SKM-1 (cell line): Measurements from ENCODE around the gene GABRR2.
"Not testable (repeated sequence)": the region's sequence is repeated elsewhere in the genome, so short reads cannot be mapped to it uniquely, and the experiment has no call there.

Experiments
- DNase-seq: peaks from one replicate; lab custom pipeline; 2025; ENCODE audit not compliant: unreplicated experiment; lab: John Stamatoyannopoulos, UW

GABRR2 gene

DNA sequence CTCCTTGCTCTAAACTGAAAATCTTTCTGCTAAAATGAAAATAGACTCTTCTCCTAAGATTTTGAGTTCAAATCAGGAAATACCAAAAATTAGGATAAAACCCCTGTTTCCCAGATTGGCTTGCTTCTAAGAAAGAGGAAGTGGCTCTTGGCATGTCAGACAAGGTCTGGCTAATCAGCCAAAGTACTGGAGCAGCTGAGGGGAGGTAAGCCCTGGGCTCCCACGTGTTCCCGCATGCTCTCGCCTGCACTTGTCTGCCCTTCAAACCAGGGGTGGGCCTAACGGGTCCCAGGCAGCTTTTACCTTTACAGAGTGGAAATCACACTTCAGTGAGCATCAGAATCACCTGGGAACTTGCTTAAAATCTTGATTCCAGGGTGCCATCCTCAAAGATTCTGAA is 54.8 kb downstream of the GABRR2 start:
- peak; percentile 14 for DNase-seq

DNA sequence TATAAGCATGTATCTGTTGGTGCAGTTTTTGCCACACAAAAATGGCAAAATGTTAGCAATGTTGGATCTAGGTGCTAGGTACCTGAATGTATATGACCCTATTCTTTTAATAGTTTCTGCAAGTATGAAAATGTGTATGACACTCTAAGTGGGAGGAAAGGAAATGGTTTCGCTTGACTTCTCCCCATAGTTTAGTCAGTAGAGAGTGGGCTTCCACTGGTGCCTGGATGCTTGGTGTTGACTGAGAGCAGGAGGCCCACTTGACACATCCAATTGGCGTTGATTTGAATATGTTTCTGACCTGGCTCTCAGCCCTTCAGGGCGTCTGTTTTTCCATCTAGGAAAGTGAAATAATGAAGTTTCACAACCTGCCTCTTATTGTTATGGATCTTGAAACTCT is 56.2 kb downstream of the GABRR2 start:
- no peak for DNase-seq

DNA sequence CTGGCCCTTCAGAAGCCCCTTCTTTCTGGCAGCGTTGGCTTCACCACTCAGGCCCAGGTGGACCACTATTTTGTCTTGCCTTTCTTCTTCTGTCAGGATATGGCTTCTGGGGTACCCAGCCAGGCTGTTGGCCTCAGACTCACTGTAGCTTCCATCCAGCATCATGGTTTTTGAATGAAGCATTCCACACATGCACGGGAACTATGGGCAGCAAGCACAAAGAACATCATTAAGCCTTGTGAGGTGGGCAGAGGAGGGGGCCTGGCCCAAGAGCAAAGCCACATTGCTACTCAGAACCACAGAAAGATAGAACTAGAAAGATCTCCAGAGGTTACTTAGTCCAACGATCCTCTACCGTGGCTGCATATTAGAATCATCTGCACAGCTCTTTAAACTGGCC is 57.3 kb downstream of the GABRR2 start:
- no peak for DNase-seq

DNA sequence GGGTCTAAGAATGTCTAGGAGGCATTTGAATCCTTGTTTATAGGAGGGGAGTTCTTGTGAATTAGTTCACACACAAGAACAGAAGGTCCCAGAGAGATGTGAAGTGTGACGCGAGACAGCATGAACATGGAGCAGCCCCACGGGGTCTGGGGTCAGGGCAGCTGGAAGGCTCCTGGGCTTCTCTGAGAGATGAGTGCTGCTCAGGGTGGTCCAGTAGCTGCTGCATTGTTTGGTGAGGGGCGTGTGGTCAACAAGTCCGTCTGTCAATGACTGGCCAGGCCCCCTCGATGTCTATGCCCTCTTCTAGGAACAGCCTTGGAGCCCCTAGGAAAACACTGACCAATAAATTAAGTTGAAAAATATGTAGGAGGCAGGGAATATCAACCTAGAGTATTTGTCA is 57.8 kb downstream of the GABRR2 start:
- no peak for DNase-seq

GRCh38 chr6:89255417-89255816 is 59.7 kb downstream of the GABRR2 start:
- no peak for DNase-seq

DNA sequence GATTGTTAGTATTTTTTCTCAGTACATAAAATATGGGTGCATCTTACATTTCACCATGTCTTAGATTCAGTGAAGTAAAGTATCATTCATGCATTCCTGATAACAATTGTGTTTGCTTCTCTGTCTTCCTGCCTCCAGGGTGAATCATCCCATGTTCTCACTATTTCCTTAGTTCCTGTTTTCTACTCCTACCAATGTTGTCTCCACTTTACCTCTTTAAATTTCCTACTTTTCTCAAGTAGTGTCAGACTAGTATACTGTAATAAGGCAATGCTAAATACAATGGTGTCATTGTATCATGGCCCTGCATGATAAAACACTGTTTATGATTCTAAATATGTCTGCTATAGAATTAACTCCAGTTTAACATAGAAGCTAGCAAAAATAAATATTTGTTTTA is 60.5 kb downstream of the GABRR2 start:
- DNase-seq: no peak

DNA sequence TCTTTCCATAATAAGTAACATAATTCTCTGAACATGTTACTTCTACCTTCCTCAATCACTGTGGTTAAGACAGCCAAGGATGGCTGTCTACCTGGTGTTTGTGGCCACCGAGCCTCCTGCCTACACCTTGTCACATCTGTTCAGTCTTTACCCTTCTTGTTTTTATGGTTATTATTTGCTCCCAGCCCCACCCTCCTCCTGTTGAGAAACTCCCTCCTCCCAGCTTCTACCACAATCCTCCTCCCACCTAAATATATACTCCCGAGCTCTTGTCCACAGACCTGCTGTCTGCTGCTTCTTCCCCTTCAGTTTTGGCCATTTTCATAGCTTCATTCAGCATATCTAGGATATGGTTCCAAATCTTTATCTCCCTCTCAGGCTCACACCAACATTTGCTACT is 62.2 kb downstream of the GABRR2 start:
- no peak for DNase-seq

GRCh38 chr6:89251976-89252375 is 63.1 kb downstream of the GABRR2 start:
- DNase-seq: no peak

DNA sequence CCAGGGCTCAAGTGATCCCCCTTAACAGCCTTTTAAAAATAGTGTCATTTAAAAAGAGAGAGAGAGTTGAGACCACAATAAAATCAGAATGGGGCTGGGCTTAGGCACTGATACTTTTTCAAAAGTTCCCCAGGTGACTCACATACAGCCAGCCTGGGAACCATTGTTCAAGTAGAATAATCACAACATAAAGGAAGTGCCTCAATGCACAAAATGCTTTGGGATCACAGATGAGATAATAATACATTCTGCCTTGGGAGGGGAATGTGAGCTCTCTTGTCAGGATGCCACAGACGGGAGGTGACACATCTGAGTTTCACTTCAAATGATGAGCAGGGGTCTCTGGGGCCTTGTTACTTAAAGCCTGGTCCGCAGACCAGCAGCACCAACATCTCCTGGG is 63.9 kb downstream of the GABRR2 start:
- no peak for DNase-seq

DNA sequence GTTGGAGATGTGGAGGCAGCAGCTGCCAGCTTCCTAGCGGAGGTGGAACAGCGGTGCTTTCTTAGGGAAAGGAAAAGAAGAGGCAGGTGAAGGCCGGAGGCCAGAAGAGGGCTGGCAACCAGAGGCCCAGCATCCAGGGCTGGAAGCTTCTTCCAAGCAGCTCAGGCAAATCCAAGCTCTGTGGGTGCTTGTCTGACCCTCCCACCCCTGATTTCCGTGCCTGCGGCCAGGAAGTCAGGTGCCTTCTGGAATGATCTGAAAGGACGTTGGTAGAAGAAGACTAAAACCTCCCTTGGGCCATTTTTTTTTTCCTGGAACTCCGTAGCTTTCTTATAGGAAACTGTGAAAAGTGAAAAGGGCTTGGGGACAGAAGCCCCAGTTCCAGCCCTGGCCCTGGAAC is 64.9 kb downstream of the GABRR2 start:
- DNase-seq: no peak

DNA sequence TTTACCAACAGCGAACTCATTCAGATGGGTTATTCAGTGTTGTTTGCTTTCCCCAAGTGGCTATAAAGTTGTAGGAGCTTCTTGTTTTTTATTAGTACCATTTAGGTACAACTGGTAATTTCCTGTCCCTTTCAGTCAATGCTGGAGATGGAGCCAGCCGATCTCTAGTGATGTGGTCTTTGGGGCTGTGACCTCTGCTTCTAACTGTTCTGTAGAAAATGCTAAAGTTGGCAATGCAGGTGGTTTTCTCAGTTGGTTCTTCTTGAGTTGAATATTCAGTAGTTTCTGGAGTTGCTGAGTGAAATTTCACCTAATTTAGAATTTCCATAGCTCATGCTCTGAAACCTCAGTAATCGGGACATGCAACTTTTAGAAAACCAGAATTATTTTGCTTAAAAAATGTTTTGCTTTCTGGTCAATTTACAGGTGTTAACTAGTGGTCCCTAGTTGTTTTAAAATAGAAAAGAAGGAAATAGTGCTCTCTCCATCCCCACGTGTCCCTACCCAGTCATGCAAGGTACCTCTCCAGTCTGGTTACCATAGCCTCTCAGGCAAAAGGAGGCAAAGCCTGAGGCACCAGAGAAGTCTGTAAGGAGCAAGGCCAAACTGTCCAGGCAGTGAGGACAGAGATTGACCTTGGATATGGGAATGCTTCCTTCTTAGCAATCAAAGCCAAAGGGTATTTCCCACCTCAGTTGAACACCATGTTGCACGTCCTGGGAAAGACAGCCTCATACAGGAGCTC is 70.7 kb downstream of the GABRR2 start:
- no peak for DNase-seq

DNA sequence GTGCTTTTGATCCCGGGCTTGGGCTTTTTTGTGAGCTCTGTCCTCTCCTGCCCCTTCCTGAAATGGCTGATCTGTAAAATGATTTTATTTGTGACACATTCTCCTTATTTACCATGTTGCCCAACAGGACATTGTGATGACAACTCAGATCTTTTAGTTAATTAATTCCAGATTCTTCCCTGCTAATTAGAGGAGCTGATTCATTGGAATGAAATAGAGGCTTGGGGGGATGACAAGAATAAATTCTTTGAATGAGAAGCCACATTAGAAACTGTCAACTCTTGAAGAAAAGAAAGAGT is 71.8 kb downstream of the GABRR2 start:
- no peak for DNase-seq

DNA sequence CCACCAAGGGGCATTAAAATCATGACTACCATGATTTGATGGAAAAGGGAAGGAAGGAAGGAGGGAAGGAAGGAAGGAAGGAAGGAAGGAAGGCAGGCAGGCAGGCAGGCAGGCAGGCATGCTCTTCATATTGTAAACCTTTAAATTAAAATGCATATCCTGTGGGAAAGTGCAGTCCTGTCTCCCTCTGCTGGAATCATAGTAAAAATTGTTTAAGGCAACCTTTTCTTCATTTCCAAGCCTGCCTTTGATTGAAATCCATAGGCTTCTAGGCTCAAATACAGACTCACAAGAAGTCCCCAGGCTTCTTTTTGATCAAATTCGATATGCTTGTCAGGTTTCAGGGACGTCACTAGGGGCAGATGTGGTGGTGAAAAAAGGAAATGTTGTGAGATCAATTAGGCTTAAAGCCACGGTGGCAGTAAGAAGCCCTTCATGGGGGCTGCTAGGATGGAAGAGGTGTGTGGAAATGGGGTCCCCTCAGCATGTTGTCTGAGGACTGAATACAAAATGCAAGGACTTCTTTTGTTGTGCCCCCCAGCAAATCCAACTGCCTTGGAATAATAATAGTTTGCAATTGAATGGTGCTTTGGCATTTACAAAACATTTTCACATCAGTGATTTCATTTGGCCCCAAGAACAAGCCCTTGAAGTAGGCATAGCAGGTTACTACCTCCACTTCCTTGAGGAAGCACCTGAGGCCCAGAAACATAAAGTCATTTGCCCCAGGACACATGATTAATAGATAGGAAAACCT is 72.3 kb downstream of the GABRR2 start:
- DNase-seq: peak; percentile 8

DNA sequence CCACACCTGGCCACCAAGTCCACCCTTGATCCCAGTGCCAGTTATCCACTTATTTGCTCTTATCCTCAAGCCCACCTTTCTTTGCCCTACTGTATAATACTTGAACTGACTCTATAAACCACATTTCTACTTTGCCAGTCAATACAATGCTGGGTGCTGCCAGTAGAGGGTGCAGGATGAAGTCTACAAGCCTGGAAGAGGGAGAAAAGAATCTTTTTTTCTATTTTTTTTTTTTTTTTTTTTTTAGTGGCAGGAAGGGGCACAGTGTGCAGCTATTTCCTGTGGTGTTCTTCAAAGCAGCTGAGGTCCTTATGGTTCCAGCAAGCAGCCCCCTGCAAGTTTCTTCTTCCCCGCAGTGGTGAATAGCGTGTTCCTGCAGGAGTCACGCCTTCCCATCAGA is 75.8 kb downstream of the GABRR2 start:
- DNase-seq: peak; percentile 31

DNA sequence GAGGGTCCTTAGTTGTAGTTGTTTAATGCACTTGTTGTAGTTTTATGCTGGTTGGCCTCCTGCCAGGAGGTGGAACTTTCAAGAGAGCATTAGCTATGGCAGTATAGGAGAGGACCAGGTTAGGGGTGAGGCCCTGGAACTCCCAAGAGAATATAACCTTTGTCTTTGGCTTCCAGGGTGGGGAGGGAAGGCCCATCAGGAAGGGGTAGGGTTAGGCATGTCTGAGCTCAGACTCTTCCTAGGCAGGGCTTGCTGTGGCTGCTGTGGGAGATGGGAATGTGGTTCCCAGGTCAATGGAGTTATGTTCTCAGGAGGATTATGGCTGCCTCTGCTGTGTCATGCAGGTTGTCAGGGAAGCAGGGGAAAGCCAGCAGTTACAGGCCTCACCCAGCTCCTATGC is 77.9 kb downstream of the GABRR2 start:
- no peak for DNase-seq

- not testable (repeated sequence) for DNase-seq
These were observed 81.5 kb downstream of the GABRR2 start for GRCh38 chr6:89233605-89234004.

GRCh38 chr6:89222712-89223039 is 92.4 kb downstream of the GABRR2 start:
- no peak for DNase-seq

- no peak for DNase-seq
These were observed 93.0 kb downstream of the GABRR2 start for GRCh38 chr6:89221971-89222711.

- no peak for DNase-seq
These were observed 94.0 kb downstream of the GABRR2 start for GRCh38 chr6:89221129-89221528.

- DNase-seq: no peak
These were observed 97.7 kb downstream of the GABRR2 start, which contains the start of gene GABRR1 for GRCh38 chr6:89217299-89217910. TSS of gene GABRR1 (minus strand) at chr6:89217358. CDS start at chr6:89217322, 36 bp downstream.

- no peak for DNase-seq
These were observed 98.7 kb downstream of the GABRR2 start for GRCh38 chr6:89216411-89216810.

- DNase-seq: peak; percentile 18
These were observed 99.7 kb downstream of the GABRR2 start for GRCh38 chr6:89215391-89215790.
